Measurements from ENCODE around the gene ZNF664.

DNA sequence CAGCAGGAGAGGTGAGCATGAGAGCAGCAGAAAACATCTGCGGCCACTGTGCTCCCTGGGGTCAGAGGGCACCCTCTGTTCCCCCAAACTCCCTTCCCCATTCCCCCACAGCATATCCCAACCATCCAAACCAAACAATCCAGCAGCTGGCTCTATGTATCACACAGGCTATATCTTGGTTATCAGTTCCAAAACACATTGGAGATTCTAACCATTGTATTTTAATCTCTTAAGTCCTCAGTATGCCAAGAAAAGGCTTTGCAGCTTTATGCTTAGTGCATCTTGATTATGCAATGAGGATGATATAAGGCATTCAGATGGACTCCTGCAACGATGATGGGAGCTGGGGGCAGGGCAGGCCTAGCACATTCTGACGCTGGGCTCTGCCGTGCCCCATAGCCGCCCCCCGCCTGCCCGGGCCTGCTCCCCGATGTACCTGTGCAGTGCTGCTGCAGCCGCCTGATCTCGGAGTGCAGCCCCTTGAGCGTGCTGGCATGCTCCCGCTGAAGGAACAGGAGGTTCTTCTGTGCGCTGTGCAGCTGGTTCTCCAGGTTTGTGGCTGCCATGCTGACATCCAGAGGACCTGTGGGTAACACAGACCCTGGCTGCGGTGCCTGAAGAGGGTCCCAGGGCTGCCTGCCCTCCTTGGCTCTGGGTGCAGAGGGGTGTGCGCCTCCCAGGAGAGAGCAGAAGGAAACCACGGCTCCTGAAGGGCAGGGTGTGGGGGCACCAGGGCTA, 29.9 kb upstream of the ZNF664 start:
- TF ChIP-seq, protein P1, sequence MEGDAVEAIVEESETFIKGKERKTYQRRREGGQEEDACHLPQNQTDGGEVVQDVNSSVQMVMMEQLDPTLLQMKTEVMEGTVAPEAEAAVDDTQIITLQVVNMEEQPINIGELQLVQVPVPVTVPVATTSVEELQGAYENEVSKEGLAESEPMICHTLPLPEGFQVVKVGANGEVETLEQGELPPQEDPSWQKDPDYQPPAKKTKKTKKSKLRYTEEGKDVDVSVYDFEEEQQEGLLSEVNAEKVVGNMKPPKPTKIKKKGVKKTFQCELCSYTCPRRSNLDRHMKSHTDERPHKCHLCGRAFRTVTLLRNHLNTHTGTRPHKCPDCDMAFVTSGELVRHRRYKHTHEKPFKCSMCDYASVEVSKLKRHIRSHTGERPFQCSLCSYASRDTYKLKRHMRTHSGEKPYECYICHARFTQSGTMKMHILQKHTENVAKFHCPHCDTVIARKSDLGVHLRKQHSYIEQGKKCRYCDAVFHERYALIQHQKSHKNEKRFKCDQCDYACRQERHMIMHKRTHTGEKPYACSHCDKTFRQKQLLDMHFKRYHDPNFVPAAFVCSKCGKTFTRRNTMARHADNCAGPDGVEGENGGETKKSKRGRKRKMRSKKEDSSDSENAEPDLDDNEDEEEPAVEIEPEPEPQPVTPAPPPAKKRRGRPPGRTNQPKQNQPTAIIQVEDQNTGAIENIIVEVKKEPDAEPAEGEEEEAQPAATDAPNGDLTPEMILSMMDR (IDR thresholded peaks at IDR 0.05) = no peak
- TF ChIP-seq POLR2A (IDR thresholded peaks at IDR 0.05; ENCODE audit: low read depth) = no peak
